OCI-LY3 (cell line): ENCODE measurements around the gene MTFR2.

Experiments
- H2AFZ ChIP-seq: fragments of 200-600, 300-600 bp; shearing (Covaris generic); 2 replicates; pipeline ENCODE4 v1.6.0; 2014; ENCODE audit warnings: antibody characterized with exemption, low read depth, low read length
- H3K27ac ChIP-seq: fragments of 200-600, 300-600 bp; sonication (generic); 2 replicates; pipeline ENCODE4 v1.5.1; 2014; ENCODE audit warnings: mild to moderate bottlenecking, low read length, moderate library complexity, mixed read lengths
- H3K27me3 ChIP-seq: fragments of 200-600, 300-600 bp; sonication (generic); 2 replicates; pipeline ENCODE4 v1.6.1; 2014; ENCODE audit warnings: low read depth, low read length, mixed read lengths
- H3K36me3 ChIP-seq: fragments of 200-600, 300-600 bp; sonication (generic); replicated peaks from 2 replicates; pipeline ENCODE3; 2014; ENCODE audit warnings: low read depth, low read length, mixed read lengths
- H3K4me1 ChIP-seq: fragments of 300-600, 200-600 bp; sonication (generic); 2 replicates; pipeline ENCODE4 v1.6.1; 2014; ENCODE audit warnings: low read length, mixed read lengths
- H3K4me2 ChIP-seq: fragments of 200-600, 300-600 bp; sonication (generic); 2 replicates; pipeline ENCODE4 v1.6.1; 2014; ENCODE audit warnings: low read length, mixed read lengths
- H3K4me3 ChIP-seq: fragments of 300-600, 200-600 bp; sonication (generic); 2 replicates; pipeline ENCODE4 v1.5.1; 2014; ENCODE audit warnings: antibody characterized with exemption, mild to moderate bottlenecking, low read length, moderate library complexity
- H3K79me2 ChIP-seq: fragments of 300-600, 200-600 bp; shearing (Covaris generic); 2 replicates; pipeline ENCODE4 v1.6.1; 2014; ENCODE audit warnings: mild to moderate bottlenecking, low read length, mixed read lengths
- H3K9ac ChIP-seq: fragments of 300-600, 200-600 bp; shearing (Covaris generic); 2 replicates; pipeline ENCODE4 v1.6.0; 2014; ENCODE audit warnings: mild to moderate bottlenecking, low read length, moderate library complexity
- H3K9me3 ChIP-seq: fragments of 200-600, 300-600 bp; shearing (Covaris generic); 2 replicates; pipeline ENCODE4 v1.6.1; 2014; ENCODE audit warnings: low read length, mixed read lengths; ENCODE audit not compliant: insufficient read depth
- H4K20me1 ChIP-seq: fragments of 200-600, 300-600 bp; sonication (generic); 2 replicates; pipeline ENCODE4 v1.6.1; 2016; ENCODE audit warnings: low read length, mixed read lengths; ENCODE audit not compliant: insufficient read depth
- CTCF ChIP-seq: fragments of 200-600, 300-600 bp; sonication (generic); IDR thresholded peaks from 2 replicates; pipeline ENCODE4 v1.5.1; 2014; ENCODE audit warnings: antibody characterized with exemption, low read length, low read depth
- EZH2phosphoT487 ChIP-seq: fragments of 200-600 bp; shearing (Covaris generic); IDR thresholded peaks from 2 replicates; pipeline ENCODE4 v1.6.1; 2018; ENCODE audit warnings: antibody characterized with exemption, mixed run types, low read depth

MTFR2 gene

GRCh38 chr6:136236466-136237293 lies 13.4 kb downstream of the MTFR2 start:
- Histone ChIP-seq H3K79me2 (no peaks in the 10 kb centered on the region), H3K36me3 (peaks cover 16% of the 10 kb centered on the region), H3K4me2 (no peak overlapping the region), H2AFZ (no peak overlapping the region), H3K4me3 (no peak overlapping the region), H3K27me3 (no peaks in the 10 kb centered on the region), H4K20me1 (no peaks in the 10 kb centered on the region), H3K27ac (no peak overlapping the region), H3K9ac (no peak overlapping the region), H3K4me1 (no peaks in the 10 kb centered on the region), H3K9me3 (no peaks in the 10 kb centered on the region)
- TF ChIP-seq EZH2phosphoT487: no peak
- TF ChIP-seq CTCF: no peak

- Histone ChIP-seq H3K27ac (no peak overlapping the region), H3K9me3 (no peaks in the 10 kb centered on the region), H3K4me1 (no peaks in the 10 kb centered on the region), H2AFZ (no peak overlapping the region), H3K4me2 (no peak overlapping the region), H3K79me2 (no peaks in the 10 kb centered on the region), H3K4me3 (no peak overlapping the region), H3K9ac (no peak overlapping the region), H3K27me3 (no peaks in the 10 kb centered on the region), H4K20me1 (no peaks in the 10 kb centered on the region), H3K36me3 (peaks cover 13% of the 10 kb centered on the region)
- no peak for TF ChIP-seq EZH2phosphoT487
- no peak for TF ChIP-seq CTCF
These were observed 14.9 kb downstream of the MTFR2 start for GRCh38 chr6:136235233-136235564.

GRCh38 chr6:136232701-136233100 lies 17.4 kb downstream of the MTFR2 start:
- Histone ChIP-seq H3K4me2 (no peak overlapping the region), H3K4me1 (peaks cover 16% of the 10 kb centered on the region), H2AFZ (no peak overlapping the region), H3K27ac (no peak overlapping the region), H3K36me3 (peaks cover 14% of the 10 kb centered on the region), H3K79me2 (no peaks in the 10 kb centered on the region), H3K9ac (no peak overlapping the region), H3K9me3 (no peaks in the 10 kb centered on the region), H3K27me3 (no peaks in the 10 kb centered on the region), H3K4me3 (no peak overlapping the region), H4K20me1 (no peaks in the 10 kb centered on the region)
- TF ChIP-seq EZH2phosphoT487: no peak
- no peak for TF ChIP-seq CTCF

- Histone ChIP-seq H3K9me3 (no peaks in the 10 kb centered on the region), H3K9ac (no peak overlapping the region), H3K36me3 (peaks cover 10% of the 10 kb centered on the region), H3K27ac (no peak overlapping the region), H3K4me3 (no peak overlapping the region), H4K20me1 (no peaks in the 10 kb centered on the region), H3K79me2 (no peaks in the 10 kb centered on the region), H3K4me1 (peaks cover 25% of the 10 kb centered on the region), H2AFZ (no peak overlapping the region), H3K27me3 (no peaks in the 10 kb centered on the region), H3K4me2 (no peak overlapping the region)
- TF ChIP-seq EZH2phosphoT487: no peak
- TF ChIP-seq CTCF: no peak
These were observed 19.8 kb downstream of the MTFR2 start for GRCh38 chr6:136230219-136230853.
